Right lobe of liver (tissue), 6 donors: ENCODE results near the gene CHST15. TPM values are rescaled to one million over a fixed set of nuclear protein-coding genes. Genes with fewer than 3 reads are reported as not detected.
"Not testable (repeated sequence)": the region's sequence is repeated elsewhere in the genome, so short reads cannot be mapped to it uniquely, and the experiment has no call there.

Source experiments
- ATAC-seq, 4 donors: fragments of 200-7000 bp; cut with Tn5 transposase; one replicate each; pipeline ENCODE4 v1.9.1; 2020; ENCODE audit warnings: mild to moderate bottlenecking in 4 of 4, moderate library complexity in 4 of 4
- DNase-seq, 3 donors: peaks; one replicate each; pipeline ENCODE4 v3.0.0-alpha.2; 2020
- H3K27ac ChIP-seq, 3 donors: fragments of 200-600 bp; one replicate each; pipeline ENCODE4 v1.8.0; 2022
- H3K27me3 ChIP-seq, 2 donors: fragments of 200-600 bp; one replicate each; pipeline ENCODE4 v1.8.0; 2022
- H3K36me3 ChIP-seq, 4 donors: fragments of 200-600 bp; sonication (generic) in 1 of 4; one replicate each; pipeline versions ENCODE4 v1.5.1 to v1.8.0; 2017 to 2022; ENCODE audit warnings: control low read depth in 1 of 4
- H3K4me1 ChIP-seq, 4 donors: fragments of 200-600 bp; sonication (generic) in 1 of 4; one replicate each; pipeline versions ENCODE4 v1.5.1 to v1.8.0; 2017 to 2022; ENCODE audit warnings: control low read depth in 1 of 4
- H3K4me3 ChIP-seq, 3 donors: fragments of 200-600 bp; one replicate each; pipeline ENCODE4 v1.8.0; 2022
- H3K9me3 ChIP-seq, 4 donors: fragments of 200-600 bp; sonication (generic) in 1 of 4; one replicate each; pipeline versions ENCODE4 v1.5.1 to v1.8.0; 2017 to 2022; ENCODE audit warnings: control low read depth in 1 of 4
- POLR2A ChIP-seq: fragments of 450-650 bp; IDR thresholded peaks from one replicate; pipeline ENCODE4 v1.6.1; 2017; ENCODE audit warnings: antibody characterized with exemption, mild to moderate bottlenecking
- WGBS: methylation state at CpG from one replicate; pipeline ENCODE4 v1.1.6; 2018; ENCODE audit warnings: low coverage, low lambda C conversion rate; ENCODE audit not compliant: insufficient coverage; ENCODE audit errors: missing lambda C conversion rate; 5-methylcytosine and 5-hydroxymethylcytosine counted together
- intact Hi-C, 2 donors: fragments of 100-400 bp; cut with DNase I; formaldehyde crosslinking; loops; one replicate each; pipeline versions ENCODE4 v1.11.2 to v1.14.1; 2022
- total RNA-seq, 6 experiments: library from RNA; depleted of rRNA in 2 of 6; stranded (reverse); fragments of >200 nt in 2 of 6; fragmentation: NEBNext Ultra II Directional in 3 of 6; extraction: Animal tissue kit (Norgen Biotek cat#: 25700) in 3 of 6; gene quantifications; one replicate each; pipeline versions ENCODE4 v1.1.0 to v1.2.4, GENCODE V29; 2016 to 2023
- TF ChIP-seq, protein P1 (sequence below), 4 donors: fragments of 200-600 bp in 3 of 4; fragments of 450-650 bp in 1 of 4; IDR thresholded peaks; one replicate each; pipeline versions ENCODE4 v1.5.1 to v1.8.0; 2016 to 2022; ENCODE audit warnings: antibody characterized with exemption in 4 of 4, mild to moderate bottlenecking in 2 of 4
- donor health status: DM: no; HTN: yes; CAD: no.
- donor health status: DM: no; HTN: no; CAD: no.
- donor health status: DM: no; HTN: no; CAD: no.
- donor health status: DM: no; HTN: yes; CAD: no.
- donor health status: DM: no; HTN: yes; CAD: no.

CHST15 gene
- total RNA-seq, 6 experiments from 2014 or later, result 9.2 to 25.8 (median 11.8) TPM

DNA sequence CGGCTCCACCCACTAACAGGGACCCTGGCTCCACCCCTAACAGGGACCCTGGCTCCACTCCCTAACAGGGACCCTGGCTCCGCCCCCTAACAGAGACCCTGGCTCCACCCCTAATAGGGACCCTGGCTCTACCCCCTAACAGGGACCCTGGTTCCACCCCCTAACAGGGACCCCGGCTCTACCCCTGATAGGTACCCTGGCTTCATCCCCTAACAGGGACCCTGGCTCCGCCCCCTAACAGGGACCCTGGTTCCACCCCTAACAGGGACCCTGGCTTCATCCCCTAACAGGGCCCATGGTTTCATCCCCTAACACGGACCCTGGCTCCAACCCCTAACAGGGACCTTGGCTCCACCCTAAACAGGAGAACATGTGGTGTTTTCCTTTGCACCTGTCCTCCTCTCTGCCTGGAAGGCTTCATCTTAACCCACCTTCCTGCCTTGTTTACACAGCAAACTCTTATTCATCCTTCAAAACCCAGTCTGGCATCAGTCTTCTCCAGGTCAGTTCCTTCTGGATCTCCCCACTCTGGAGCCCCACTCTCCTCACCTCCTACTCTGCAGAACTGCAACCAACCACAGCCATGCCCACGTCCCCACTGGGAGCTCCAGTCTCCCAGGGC is 58.0 kb downstream of the CHST15 start:
- ATAC-seq, result no peak

DNA sequence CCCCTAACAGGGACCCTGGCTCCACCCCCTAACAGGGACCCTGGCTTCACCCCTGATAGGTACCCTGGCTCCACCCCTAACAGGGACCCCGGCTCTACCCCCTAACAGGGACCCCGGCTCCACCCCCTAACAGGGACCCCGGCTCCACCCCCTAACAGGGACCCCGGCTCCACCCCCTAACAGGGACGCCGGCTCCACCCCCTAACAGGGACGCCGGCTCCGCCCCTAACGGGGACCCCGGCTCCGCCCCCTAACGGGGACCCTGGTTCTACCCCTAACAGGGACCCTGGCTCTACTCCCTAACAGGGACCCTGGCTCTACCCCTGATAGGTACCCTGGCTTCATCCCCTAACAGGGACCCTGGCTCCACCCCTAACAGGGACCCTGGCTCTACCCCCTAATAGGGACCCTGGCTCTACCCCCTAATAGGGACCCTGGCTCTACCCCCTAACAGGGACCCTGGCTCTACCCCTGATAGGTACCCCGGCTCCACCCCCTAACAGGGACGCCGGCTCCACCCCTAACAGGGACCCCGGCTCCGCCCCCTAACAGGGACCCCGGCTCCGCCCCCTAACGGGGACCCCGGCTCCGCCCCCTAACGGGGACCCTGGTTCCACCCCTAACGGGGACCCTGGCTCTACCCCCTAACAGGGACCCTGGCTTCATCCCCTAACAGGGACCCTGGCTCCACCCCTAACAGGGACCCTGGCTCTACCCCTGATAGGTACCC is 58.7 kb downstream of the CHST15 start:
- H3K4me1 ChIP-seq, H3K9me3 ChIP-seq, H3K27me3 ChIP-seq, ATAC-seq, intact Hi-C loops, DNase-seq, H3K27ac ChIP-seq, H3K4me3 ChIP-seq: not testable (repeated sequence)
- 56% methylated on average over 8 of the region's 25 CpGs for WGBS
- H3K36me3 ChIP-seq, result peaks cover 0 to 16% (median 0%) of the 10 kb centered on the region in 4 donors

More for the DNA sequence above, 58.0 kb downstream of the CHST15 start:
- no peak for DNase-seq
- Histone ChIP-seq H3K4me1 (peaks cover 0 to 5% (median 2%) of the 10 kb centered on the region in 4 donors), H3K36me3 (peaks cover 0 to 17% (median 0%) of the 10 kb centered on the region in 4 donors), H3K9me3 (no peaks in the 10 kb centered on the region), H3K4me3 (no peak overlapping the region), H3K27ac (no peak overlapping the region), H3K27me3 (no peaks in the 10 kb centered on the region)
- WGBS, result 64% methylated on average over 4 of the region's 6 CpGs
- intact Hi-C loops, result no loop called here
- no peak for TF ChIP-seq POLR2A
- TF ChIP-seq, protein P1, sequence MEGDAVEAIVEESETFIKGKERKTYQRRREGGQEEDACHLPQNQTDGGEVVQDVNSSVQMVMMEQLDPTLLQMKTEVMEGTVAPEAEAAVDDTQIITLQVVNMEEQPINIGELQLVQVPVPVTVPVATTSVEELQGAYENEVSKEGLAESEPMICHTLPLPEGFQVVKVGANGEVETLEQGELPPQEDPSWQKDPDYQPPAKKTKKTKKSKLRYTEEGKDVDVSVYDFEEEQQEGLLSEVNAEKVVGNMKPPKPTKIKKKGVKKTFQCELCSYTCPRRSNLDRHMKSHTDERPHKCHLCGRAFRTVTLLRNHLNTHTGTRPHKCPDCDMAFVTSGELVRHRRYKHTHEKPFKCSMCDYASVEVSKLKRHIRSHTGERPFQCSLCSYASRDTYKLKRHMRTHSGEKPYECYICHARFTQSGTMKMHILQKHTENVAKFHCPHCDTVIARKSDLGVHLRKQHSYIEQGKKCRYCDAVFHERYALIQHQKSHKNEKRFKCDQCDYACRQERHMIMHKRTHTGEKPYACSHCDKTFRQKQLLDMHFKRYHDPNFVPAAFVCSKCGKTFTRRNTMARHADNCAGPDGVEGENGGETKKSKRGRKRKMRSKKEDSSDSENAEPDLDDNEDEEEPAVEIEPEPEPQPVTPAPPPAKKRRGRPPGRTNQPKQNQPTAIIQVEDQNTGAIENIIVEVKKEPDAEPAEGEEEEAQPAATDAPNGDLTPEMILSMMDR (IDR thresholded peaks at IDR 0.05), result no peak

DNA sequence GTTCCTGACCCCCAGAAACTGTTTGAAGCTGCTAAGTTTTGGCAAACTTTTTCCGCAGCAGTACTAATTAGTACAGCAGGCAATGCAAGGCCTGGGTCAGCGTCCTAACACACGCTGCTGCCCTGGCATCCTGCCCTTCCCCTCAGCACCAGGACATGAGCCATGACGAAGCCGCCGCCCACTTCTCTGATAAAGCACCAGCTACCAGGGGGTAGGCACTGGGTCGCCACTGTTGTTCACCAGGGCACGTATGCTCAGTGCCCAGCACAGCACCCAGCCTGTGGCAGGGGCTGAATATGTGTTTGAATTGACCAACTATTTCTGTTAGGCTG is 59.5 kb downstream of the CHST15 start:
- Histone ChIP-seq H3K36me3 (peaks cover 0 to 7% (median 0%) of the 10 kb centered on the region in 4 donors), H3K27me3 (no peaks in the 10 kb centered on the region), H3K4me1 (peaks cover 0 to 10% (median 6%) of the 10 kb centered on the region in 4 donors), H3K27ac (peak overlapping the region in 2 of 3 donors; percentile 7 to 30), H3K4me3 (no peak overlapping the region), H3K9me3 (no peaks in the 10 kb centered on the region)
- intact Hi-C loops, result no loop called here
- TF ChIP-seq, protein P1 (IDR thresholded peaks at IDR 0.05), result no peak
- no peak for TF ChIP-seq POLR2A
- ATAC-seq (peak in 3 of 4 donors; percentile 53 to 63 (median 57)), DNase-seq (peak in 2 of 3 donors; percentile 72 to 78)
- 20% methylated on average over 1 of the region's 8 CpGs for WGBS

DNA sequence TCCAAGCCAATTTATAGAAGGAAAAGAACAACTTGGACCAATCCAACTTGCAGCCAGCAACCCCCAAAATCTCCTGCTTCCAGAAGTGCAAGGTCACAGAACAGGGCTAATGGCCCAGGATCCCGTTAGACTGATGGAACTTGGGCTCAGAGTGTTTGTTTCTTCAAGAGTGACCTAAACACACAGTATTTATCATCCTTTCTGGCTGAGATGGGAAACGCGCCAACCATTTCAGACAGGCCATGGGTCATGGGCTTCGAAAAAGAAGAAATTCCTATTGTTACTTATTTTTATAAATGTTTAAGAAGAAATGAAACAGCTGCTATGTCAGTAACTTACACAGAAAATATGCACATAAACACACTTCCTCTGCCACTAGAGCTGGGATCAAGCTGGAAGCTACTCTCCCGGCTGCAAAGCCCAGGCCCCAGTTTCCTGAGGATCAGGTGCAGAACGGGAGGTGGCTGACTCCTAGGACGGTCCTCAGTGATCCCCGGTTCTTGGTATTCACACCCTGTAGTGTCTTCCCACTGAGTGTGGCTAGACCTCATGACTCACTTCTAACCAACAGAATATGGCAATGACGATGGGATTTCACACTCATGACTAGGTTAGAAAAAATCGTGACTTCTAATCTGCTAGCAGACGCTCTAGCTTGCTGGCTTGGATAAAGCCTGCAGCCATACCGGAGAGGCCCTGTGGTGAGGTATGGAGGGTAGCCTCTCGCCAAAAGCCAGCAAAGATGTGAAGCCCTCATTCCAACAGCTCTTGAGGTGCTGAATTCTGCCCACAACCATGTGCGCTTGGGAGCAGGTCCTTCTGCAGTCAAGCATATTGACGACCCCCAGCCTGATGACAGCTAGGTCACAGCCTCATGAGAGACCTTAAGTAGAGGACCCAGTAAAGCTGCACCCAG is 60.2 kb downstream of the CHST15 start:
- intact Hi-C loops, result no loop called here
- Histone ChIP-seq H3K27me3 (no peaks in the 10 kb centered on the region), H3K36me3 (peaks cover 0 to under 1% (median 0%) of the 10 kb centered on the region in 4 donors), H3K9me3 (no peaks in the 10 kb centered on the region), H3K4me3 (no peak overlapping the region), H3K27ac (peak overlapping the region in 1 of 3 donors; percentile 30), H3K4me1 (peaks cover 0 to 12% (median 6%) of the 10 kb centered on the region in 4 donors)
- DNase-seq (no peak), ATAC-seq (no peak)
- 35% methylated on average over 8 of the region's 15 CpGs for WGBS
- no peak for TF ChIP-seq POLR2A
- TF ChIP-seq, protein P1 (IDR thresholded peaks at IDR 0.05), result no peak
